Iris pigment epithelial cell (primary cell): Measurements from ENCODE around the gene CIAO2B.
"Not testable (repeated sequence)": the region's sequence is repeated elsewhere in the genome, so short reads cannot be mapped to it uniquely, and the experiment has no call there.

ENCODE experiments used
- DNase-seq: peaks from one replicate; pipeline ENCODE4 v3.0.0-alpha.2; 2011; ENCODE audit warnings: low read depth

The CIAO2B gene

DNA sequence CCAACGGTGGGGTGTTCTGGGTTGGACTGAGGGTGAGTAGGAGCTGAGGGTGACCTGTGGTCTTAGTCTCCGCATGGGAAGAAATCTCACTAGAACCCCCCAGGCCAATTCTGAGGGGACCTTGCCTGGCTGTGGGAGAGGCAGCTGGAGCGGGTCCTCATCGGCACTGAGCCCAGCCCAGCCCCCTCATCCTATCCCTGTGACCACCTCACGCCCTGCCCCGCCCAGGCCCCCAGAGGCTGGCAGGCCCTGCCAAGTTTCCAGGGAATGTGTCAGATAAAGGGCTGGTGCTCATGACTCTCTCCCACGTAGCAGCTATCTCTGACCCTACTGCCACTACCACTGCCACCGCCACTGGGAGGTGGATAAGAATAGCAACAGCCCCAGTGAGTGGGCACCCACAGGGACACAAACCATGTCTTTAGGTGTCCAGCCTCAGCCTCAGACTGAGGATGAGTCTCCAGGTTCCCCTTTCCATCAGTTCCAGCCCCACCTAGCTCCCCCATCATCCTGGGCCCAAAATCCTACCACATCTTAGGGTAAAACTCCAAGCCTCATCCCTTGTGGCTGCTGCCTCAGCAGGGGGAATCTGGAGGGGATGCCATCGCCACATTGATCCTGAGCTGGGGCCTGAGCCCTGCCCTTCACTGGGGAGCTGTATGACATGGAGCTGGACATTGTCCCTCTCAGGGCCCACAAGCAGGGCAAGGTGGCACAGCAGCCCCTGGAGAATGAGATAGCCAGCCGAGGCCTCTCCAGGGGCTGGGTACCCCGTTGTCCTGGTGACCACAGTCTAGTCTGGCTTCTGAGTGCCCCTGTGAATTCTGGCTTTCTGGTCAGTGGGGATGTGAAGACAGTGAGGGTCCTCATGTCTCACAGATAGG lies 30.4 kb downstream of the CIAO2B start:
- DNase-seq: no peak

DNA sequence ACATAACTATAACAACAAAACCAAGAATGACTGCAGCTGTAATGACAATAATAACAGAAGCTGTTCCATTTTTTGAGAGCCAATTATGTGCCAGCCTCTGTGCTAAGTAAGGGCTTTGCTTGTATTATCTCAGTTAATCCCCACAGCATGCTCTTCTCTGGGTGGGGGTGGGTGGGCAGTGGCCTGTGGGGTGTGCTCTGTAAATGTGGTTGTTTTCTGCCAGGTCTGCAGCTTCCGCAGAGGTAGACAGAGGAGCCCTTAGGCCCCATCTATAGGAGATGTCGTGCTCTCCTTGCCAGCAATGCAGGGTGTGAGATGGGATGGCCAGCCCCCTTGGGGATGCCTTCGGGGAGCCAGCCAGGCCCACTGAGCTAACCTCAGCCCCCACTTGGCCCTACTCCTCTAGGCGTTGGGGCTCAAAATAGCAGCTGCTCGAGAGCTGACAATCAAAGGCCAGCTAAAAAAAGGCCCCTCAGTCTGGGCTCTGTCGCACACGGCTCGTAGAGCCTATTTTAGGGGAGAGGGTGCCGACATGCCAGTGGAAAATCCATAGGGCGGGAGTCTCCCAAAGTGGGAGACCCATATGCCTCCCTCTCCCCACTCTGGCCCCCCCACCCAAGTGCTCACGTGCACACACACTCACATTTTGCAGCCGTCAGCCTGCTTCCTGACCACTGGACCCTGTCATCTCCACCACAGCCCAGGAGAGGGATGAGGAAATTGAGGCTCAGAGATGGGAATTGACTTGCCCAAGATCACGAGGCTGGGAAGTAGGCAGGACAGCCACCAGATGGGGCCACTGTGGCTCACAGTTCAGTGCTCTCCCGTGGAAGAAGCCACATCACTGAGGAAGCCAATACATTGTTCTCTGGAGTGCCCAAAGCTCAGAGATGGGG lies 31.3 kb downstream of the CIAO2B start:
- no peak for DNase-seq

DNA sequence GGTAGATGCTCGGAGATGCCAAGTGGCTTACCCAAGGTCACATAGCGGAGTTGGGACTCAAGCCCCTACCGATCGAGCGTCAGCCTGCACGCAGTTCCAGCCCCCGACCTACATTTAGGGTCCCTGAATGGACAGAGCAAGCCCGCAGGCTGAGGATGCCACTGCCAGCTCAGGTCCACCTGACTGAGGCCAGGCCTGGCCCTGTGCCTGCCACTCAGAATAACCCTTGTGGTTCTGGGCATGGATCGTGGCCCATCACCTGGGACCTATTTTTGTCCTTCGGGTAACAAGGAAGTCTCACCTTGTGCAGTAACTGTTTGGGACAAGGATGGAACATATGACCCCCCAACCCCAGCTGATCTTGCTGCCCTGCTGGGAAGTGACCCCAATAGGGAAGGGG lies 32.6 kb downstream of the CIAO2B start:
- no peak for DNase-seq

DNA sequence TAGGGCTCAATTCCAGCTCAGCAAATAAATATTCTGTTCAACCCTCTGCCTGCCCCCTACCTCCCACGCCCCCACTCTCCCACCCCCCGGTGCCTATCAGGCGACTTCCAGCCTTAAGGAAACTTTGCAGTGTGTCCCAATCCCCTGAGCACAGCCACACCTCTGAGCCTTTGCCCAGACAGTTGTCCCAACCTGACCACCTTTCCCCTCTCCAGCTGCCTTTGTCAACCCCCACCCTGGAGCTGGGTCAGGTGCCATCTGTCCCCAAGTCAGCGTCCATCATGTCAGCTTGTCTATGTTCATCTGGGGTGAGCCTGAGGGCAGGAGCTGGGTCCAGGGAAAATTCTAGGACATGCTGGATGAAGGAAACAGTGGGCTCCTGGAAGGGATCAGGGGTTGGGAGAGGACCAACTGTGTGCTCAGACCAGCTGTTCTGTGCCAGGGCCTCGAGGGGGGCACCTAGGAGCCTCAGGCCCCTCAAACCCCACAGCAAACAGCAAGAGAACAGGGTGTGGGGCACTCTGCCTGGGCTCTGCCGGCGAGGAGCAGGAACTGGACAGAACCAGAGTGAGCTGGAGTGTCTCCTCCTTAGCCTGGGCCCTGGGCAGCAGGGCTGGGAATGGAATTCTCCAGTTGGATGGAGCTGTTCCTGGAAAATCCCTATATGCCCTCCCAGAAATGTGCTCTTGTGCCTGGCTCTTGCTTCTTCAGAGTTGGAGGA lies 33.3 kb downstream of the CIAO2B start:
- no peak for DNase-seq

DNA sequence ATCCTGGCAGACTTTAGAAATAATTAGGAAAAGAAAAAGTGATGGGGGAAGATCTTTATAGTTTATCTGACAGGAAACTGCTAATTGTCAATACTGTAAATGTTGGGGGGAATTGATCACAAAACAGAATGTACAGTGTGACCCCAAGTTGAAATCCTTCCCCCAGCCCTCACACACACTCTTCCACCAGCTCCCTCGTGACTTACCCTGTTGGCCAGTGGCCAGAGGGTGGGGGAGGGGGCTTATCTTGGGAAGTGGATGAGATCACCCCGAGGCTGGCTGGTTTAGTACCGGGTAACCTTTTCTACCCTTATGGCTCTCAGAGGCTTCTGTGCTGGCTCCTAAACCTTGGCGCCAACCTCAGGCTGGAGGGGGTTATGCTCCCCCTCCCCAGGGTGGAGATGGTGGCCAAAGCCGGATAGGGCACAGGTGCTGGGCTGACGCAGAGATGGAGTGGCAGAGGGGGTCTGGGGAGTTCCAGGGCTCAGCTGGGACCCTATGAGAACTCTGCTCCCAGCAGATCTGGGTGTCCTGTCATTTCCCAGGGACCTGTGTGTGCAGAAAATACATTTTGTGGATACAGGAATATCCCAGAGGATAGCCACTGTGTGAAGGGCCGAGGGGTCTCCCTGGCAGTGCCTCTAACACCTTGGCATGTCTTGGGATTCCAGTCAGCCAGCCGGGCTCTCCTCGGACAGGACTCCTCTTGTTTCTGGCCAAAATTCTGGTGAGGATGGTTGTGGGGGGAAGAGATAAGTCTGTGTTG lies 34.1 kb downstream of the CIAO2B start:
- DNase-seq: peak; percentile 84

DNA sequence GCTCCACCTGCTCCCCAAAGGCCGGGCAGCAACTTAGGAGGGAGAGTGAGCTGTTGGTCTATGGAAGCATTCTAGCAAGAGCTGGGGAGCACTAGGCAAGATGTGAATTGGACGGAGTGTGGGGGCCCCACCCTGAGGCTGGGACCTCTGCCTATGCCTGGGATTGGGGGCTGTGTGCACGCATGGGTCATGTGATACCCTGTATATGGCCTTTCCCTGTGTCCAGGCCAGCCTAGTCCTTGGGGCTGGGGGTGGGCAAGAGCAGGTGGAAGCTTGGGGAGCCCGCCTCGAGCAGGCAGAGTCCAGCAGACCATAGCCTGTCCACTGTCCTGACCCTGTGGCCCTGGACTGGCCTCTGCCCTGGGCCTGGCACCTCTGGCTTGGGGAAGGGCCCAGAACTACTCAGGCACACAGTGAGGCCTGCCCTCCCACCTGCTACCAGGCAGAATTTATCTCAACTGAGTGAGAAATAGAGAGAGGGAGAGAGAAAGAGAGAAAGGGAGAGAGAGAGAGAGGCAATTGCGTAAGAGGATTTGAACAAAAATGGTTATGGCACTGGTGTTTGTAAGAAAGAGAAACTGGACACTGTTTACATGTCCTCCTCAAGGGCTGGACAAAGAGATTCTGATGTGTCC lies 34.8 kb downstream of the CIAO2B start:
- peak; percentile 78 for DNase-seq

DNA sequence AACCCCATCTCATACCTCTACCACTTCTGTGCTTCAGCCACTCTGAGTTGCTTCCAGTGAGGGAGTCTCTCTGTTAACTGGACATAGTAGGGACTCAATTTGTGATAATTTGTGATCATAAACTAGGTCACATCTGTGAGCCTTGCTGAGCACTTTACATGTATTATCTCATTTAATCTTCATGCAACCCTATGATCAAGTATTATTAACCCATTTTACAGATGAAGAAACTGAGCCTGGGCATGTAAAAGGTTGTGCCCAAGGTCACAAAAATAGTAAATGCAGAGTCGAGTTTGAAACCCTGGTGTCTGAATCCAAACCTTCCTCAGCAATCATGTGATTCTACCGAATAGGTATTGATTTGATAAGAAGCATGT lies 35.3 kb downstream of the CIAO2B start:
- no peak for DNase-seq

DNA sequence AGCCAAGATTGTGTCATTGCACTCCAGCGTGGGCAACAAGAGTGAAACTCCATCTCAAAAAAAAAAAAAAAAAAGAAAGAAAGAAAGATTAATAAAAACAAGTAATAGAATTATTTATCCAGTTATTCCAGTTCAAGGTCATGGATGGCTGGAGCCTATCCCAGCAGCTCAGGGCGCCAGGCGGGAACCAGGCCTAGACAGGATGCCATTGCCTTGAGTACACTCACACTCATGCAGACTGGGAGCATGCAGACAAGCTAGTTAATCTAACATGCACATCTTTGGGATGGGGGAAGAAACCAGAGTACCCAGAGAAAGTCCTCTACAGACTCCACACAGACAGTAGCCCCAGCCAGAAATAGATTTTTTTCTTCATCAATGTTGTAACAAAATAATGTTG lies 36.0 kb downstream of the CIAO2B start:
- no peak for DNase-seq

DNA sequence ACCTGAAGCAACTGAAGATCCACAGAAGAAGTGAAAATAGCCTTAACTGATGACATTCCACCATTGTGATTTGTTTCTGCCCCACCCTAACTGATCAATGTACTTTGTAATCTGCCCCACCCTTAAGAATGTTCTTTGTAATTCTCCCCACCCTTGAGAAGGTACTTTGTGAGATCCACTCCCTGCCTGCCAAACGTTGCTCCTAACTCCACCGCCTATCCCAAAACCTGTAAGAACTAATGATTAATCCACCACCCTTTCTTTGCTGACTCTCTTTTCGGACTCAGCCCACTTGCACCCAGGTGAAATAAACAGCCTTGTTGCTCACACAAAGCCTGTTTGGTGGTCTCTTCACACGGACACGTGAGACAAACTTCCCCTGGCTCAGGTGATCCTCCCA lies 37.5 kb downstream of the CIAO2B start:
- DNase-seq: not testable (repeated sequence)

DNA sequence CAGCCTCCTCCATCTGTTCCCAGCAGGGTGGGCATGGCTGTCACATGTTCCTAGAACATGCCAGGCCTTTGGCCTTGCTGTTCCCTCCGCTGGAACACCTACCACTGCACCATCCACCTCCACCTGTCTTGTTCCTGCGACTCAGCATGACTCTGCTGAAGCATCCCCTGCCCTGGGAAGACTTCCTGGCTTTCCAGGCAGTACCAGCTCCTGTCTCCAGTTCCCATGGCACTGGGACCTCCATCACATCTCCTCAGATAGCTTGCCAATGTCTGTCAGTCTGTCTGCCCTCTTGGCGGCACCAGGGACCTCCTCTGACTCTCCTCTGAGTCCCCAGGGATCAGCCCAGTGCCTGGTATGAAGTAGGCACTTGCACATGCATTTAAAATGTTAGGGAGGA lies 38.2 kb downstream of the CIAO2B start:
- no peak for DNase-seq

DNA sequence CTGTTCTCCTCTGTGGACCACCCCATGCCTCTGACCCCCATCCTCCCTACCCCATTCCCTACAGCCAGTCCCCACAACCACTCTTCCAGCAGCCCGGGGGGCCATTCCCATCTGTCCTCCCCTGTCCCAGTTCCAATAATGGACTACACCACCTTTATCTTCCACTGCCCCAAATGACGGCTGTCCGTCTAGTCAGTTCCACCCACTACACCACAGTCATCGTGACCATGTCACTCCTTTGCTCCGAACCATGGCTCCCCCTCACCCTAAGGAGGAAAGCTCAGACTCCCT lies 38.6 kb downstream of the CIAO2B start:
- DNase-seq: no peak

DNA sequence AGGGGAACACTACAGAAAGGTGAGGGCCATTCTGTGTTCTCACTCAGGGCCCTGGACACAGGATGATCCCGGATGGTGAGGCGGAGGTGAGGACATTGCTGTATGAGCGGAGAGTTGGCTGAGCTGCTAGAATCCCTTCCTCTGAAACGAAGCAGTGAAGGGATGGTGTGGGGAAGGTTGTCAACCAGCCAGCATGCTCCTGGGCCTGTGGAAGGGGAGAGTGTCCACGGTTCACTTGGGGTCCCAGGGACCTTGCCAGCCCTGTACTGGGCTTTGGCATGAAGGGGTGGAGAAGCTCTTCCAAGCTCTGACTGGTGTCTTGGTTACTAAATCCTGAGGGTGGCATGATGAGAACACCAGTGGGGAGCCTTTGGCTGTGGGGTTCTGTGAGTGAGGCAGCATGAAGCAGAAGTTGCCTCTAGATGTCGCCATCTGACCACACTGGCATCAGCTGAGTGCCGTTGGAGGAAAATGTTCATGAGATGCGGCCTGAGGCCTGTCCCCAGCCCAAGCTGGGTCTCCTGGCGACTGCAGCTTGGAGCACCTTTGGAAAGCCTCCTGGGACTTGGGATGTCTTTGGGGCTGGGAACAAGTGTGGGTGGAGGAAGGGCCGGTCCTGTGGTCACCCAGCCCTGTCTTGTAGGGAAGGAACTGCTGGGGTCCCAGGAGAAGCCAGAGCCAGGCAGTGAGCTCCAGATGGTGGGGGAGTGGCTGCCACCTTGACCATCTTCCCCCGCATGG lies 39.1 kb downstream of the CIAO2B start:
- DNase-seq: peak; percentile 71

DNA sequence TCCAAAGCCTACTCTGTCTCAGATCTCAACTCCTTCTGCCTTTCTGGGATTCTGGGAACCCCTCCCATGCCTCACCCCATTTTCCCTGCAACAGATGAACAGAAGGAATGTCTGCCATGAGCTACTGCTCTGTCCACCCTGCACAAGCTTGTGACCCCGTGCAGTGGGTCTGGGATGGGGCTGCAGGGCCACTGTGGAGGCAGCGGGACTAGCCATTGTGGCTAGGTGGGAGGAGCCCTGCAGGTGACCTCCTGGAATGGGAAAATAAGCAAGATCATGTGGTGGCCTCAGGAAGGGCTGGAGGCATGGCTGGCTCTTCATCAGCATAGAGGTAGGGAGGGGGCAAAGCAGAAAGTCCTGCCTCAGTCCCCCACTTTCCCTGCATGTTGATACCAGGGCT lies 40.1 kb downstream of the CIAO2B start:
- DNase-seq: no peak

DNA sequence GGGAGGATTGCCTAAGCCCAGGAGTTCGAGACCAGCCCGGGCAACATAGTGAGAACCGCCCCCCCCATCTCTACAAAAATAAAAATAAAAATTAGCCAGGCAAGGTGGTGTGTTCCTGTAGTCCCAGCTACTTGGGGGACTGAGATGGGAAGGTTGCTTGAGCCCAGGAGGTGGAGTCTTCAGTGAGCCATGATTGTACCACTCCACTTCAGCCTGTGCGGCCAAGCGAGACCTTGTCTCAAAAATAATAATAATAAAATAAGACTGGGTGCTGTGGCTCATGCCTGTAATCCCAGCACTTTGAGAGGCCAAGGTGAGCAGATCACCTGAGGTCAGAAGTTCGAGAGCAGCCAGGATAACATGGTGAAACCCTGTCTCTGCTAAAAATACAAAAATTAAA lies 42.4 kb downstream of the CIAO2B start:
- DNase-seq: no peak

DNA sequence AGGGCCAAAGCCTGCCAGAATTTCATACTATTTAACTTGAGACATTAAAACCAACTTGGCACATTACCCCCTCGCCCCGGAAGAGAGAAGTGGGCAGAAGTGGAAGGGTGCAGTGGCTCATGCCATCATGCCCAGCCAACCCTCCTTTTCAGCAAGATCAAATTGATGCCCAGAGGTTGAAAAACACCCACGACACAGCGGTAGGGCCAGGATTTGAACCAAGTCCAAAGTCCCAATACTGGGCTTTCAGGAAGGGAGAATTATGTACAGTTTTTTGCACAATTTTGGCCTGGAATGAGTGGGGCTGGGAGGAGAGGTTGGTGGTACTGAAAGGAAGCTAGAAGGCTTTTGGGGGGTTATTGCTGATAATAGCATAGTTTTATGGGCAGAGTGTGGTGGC lies 42.8 kb downstream of the CIAO2B start:
- DNase-seq: no peak

DNA sequence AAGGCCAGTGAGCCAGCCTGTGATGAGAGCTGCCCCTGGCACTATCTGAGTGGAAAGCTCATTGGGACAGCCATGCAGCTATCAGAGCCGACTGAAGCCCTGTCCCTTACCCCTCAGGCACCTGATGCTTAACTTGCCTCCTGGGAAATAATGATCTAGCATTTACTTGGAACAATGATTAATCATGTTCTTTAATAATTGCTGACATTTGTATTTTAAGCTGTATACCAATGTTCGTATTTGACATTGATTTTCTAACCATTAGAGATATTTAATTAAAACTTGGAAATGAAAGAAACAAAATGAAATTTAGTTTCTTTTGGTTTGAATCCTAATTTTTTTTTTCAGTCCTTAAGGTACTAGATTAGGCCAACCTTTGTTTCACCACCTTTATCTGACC lies 43.4 kb downstream of the CIAO2B start:
- no peak for DNase-seq

DNA sequence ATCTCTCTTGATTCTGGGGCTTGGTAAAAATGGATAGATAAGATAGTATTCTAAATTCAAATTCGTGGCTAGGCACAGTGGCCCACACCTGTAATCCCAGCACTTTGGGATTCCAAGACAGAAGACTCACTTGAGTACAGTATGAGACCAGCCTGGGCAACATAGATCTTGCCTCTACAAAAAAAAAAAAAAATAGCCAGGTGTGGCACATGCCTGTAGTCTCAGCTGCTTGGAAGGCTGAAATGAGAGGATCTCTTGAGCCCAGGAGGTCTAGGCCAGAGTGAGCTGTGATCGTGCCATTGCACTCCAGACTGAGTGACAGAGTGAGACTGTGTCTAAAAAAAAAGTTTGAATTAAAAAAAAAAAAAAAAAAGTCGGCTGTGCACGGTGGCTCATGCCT lies 44.6 kb downstream of the CIAO2B start:
- no peak for DNase-seq

DNA sequence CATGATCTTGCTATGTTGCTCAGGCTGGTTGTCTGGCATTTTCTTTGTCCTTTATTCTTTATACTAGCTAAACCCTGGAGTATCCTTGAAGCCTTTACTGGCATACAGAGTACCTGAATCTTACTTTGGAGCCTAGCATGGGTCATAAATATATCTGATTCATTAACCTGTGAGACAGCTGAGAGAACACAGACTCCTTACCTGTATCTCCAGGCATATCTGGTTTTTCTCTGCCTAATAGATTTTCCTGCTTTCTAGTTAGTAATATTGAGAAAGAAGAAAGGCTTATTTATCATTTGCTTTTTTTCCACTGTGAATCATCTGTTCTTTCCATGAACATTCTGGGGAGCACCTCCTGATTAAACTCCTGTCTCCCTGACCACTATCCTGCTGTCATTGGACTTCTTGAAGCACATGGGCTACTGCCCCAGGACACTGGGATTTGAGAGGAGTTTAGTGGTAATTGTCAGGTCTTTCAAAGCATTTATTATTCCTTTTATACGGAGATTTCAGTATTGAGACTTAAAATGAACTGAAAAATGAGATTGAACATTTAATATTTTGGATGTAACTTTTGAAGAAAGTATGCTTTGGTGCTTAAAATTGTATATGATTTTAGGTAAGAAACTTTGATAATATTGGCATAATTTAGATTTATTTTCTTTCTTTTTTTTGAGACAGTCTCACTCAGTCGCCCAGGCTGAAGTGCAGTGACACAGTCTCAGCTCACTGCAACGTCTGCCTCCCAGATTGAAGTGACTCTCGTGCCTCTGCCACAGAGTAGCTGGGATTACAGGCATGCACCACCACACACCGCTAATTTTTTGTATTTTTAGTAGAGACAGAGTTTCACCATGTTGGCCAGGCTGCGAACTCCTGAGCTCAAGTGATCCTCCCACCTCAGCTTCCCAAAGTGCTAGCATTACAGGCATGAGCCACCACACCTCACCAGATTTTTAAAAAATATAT lies 45.3 kb downstream of the CIAO2B start:
- no peak for DNase-seq

DNA sequence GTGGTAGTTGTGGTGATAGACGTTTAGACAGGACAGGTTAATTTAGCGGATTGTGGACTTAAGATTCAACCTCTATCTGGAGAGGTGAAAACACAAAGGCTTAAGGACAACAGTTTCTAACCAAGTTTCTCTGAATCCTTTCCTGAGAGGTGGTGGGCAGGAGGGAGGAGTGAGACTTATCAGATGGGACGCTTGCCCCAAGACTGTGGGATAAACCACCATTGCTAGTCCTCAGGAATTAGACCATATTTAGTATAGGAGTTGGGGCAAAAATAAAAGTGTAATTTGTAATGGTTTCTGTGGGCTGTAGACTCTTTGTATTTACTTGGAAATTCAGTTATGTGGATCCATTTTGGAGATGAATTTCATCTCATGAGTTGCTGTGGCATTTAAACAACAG lies 47.3 kb downstream of the CIAO2B start:
- no peak for DNase-seq

DNA sequence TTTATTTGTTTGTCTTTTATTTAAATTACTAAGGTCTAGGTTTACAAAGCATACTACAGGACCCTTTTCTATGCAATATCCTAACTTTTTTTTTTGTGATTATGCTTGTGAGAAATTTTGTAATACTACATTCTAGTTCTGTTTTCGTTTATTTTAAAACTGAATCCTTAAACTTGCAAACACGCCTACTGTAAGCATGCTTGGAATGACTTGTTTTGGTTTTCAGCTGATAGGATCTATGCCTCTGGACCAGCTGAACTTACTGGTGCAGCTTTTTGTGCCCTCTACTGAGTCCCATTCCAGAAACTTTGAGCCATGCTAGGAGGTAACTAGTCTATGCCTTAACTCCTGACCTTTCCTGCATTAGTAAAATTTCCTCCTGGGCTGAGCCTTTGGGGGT lies 47.9 kb downstream of the CIAO2B start:
- no peak for DNase-seq
